ENCODE data around the gene GABBR1. TPM values are rescaled to one million over a fixed set of nuclear protein-coding genes. Genes with fewer than 3 reads are reported as not detected.

GABBR1 gene
- total and polyA plus RNA-seq, 2 donors (not counting 1 experiment from before 2014, with no cell fraction given), result 198 to 241 TPM

GRCh38 chr6:29530671-29531310 is 102.2 kb downstream of the GABBR1 start:
- no peaks in the 10 kb centered on the region for H3K79me2 ChIP-seq (ENCODE audit: control insufficient read depth, insufficient read depth, low read length)
- Mint-ChIP-seq H3K4me1 (no peaks in the 10 kb centered on the region), H3K4me3 (no peak overlapping the region), H3K27me3 (peaks cover 24% of the 10 kb centered on the region), H3K27ac (no peak overlapping the region), H3K9me3 (ENCODE audit: insufficient read depth) (no peaks in the 10 kb centered on the region)
- DNase-seq (no peak), ATAC-seq (ENCODE audit: low read depth) (no peak)
- H3K9me3 ChIP-seq (ENCODE audit: control extremely low read depth in 1 of 3, control insufficient read depth in 2 of 3, insufficient read depth in 1 of 3, low read length in 2 of 3), result no peaks in the 10 kb centered on the region
- ChIA-PET CTCF (no interaction called here), POLR2A (no interaction called here)
- no peak overlapping the region for H2AFZ ChIP-seq (ENCODE audit: insufficient read depth, low read depth, low read length, poor library complexity, severe bottlenecking)
- no peaks in the 10 kb centered on the region for H3K36me3 ChIP-seq (replicated peaks in 1 of 2; ENCODE audit: control extremely low read depth in 1 of 2, control insufficient read depth in 1 of 2, extremely low read depth in 1 of 2, insufficient read depth in 2 of 2, low read length in 1 of 2)
- no peak overlapping the region for H3K9ac ChIP-seq (ENCODE audit: low read length)
- H3K4me2 ChIP-seq (replicated peaks; ENCODE audit: low read depth, low read length, poor library complexity, severe bottlenecking), result no peak overlapping the region
- H3K4me1 ChIP-seq (ENCODE audit: control insufficient read depth in 2 of 2, insufficient read depth in 2 of 2, low read length in 2 of 2), result no peaks in the 10 kb centered on the region
- H3K4me3 ChIP-seq (ENCODE audit: control extremely low read depth in 1 of 5, extremely low read depth in 1 of 5, insufficient read depth in 1 of 5, low read depth in 2 of 5, low read length in 4 of 5), result no peak overlapping the region
- H4K20me1 ChIP-seq (ENCODE audit: control insufficient read depth, insufficient read depth, low read length, poor library complexity, severe bottlenecking), result no peaks in the 10 kb centered on the region
- intact Hi-C loops (cut with micrococcal nuclease), result no loop called here
- no peak overlapping the region for H3K27ac ChIP-seq (ENCODE audit: low read length in 2 of 2)
- peaks cover 0 to 3% (median 0%) of the 10 kb centered on the region in 4 experiments for H3K27me3 ChIP-seq (replicated peaks in 1 of 4; ENCODE audit: control extremely low read depth in 1 of 4, control insufficient read depth in 3 of 4, insufficient read depth in 4 of 4, low read length in 3 of 4)
- WGBS (ENCODE audit: insufficient coverage), result 94% methylated on average over 2 of the region's 2 CpGs
- TF ChIP-seq EZH2 (IDR thresholded peaks at IDR 0.05; ENCODE audit: borderline replicate concordance, insufficient read depth, low read depth, low read length, poor library complexity, severe bottlenecking) (no peak), CTCF (IDR thresholded peaks at IDR 0.05) (no peak)

- H3K9me3 ChIP-seq (ENCODE audit: control extremely low read depth in 1 of 3, control insufficient read depth in 2 of 3, insufficient read depth in 1 of 3, low read length in 2 of 3), result no peaks in the 10 kb centered on the region
- H3K4me3 Mint-ChIP-seq, result no peak overlapping the region
- H3K36me3 ChIP-seq (replicated peaks in 1 of 2; ENCODE audit: control extremely low read depth in 1 of 2, control insufficient read depth in 1 of 2, extremely low read depth in 1 of 2, insufficient read depth in 2 of 2, low read length in 1 of 2), result no peaks in the 10 kb centered on the region
- no peak for TF ChIP-seq EZH2 (IDR thresholded peaks at IDR 0.05; ENCODE audit: borderline replicate concordance, insufficient read depth, low read depth, low read length, poor library complexity, severe bottlenecking)
- 96% methylated on average over 3 of the region's 3 CpGs for WGBS (ENCODE audit: insufficient coverage)
- H3K27me3 Mint-ChIP-seq, result peaks cover 30% of the 10 kb centered on the region
- no peak overlapping the region for H3K9ac ChIP-seq (ENCODE audit: low read length)
- peaks cover 0 to 4% (median 0%) of the 10 kb centered on the region in 4 experiments for H3K27me3 ChIP-seq (replicated peaks in 1 of 4; ENCODE audit: control extremely low read depth in 1 of 4, control insufficient read depth in 3 of 4, insufficient read depth in 4 of 4, low read length in 3 of 4)
- ATAC-seq (ENCODE audit: low read depth) (no peak), DNase-seq (no peak)
- no peak overlapping the region for H3K4me2 ChIP-seq (replicated peaks; ENCODE audit: low read depth, low read length, poor library complexity, severe bottlenecking)
- no peak overlapping the region for H3K27ac Mint-ChIP-seq
- POLR2A ChIA-PET, result no interaction called here
- no peaks in the 10 kb centered on the region for H3K4me1 Mint-ChIP-seq
- no peak overlapping the region for H3K4me3 ChIP-seq (ENCODE audit: control extremely low read depth in 1 of 5, extremely low read depth in 1 of 5, insufficient read depth in 1 of 5, low read depth in 2 of 5, low read length in 4 of 5)
- intact Hi-C loops (cut with micrococcal nuclease), result no loop called here
- CTCF ChIA-PET, result no interaction called here
- no peaks in the 10 kb centered on the region for H3K4me1 ChIP-seq (ENCODE audit: control insufficient read depth in 2 of 2, insufficient read depth in 2 of 2, low read length in 2 of 2)
- H4K20me1 ChIP-seq (ENCODE audit: control insufficient read depth, insufficient read depth, low read length, poor library complexity, severe bottlenecking), result no peaks in the 10 kb centered on the region
- H3K9me3 Mint-ChIP-seq (ENCODE audit: insufficient read depth), result no peaks in the 10 kb centered on the region
- no peaks in the 10 kb centered on the region for H3K79me2 ChIP-seq (ENCODE audit: control insufficient read depth, insufficient read depth, low read length)
- H3K27ac ChIP-seq (ENCODE audit: low read length in 2 of 2), result no peak overlapping the region
- no peak overlapping the region for H2AFZ ChIP-seq (ENCODE audit: insufficient read depth, low read depth, low read length, poor library complexity, severe bottlenecking)
Measured at GRCh38 chr6:29529956-29530355, 103.0 kb downstream of the GABBR1 start.
